ENCODE results near the gene B3GALNT2.

B3GALNT2 gene

GRCh38 chr1:235416662-235417049 lies 87.6 kb downstream of the B3GALNT2 start:
- H3K27ac ChIP-seq, result no peak overlapping the region
- CTCF ChIA-PET, result interaction anchor here (0.6 to 2.1 kb wide), 16 partner anchors 14 to 1111 kb away, joined by 3 to 8 read pairs (median 4); partner anchors contain the start of gene TBCE
- POLR2A ChIA-PET (ENCODE audit: low non-redundant PET), result no interaction called here
- no peak for TF ChIP-seq CTCF (conservative IDR thresholded peaks at IDR 0.05; ENCODE audit: low read depth)
- DNase-seq (ENCODE audit: low spot score), result peak; percentile 38

- DNase-seq (ENCODE audit: low spot score), result peak; percentile 62
- CTCF ChIA-PET, result interaction anchor here (0.6 to 2.1 kb wide), 13 partner anchors 19 to 929 kb away, joined by 3 to 8 read pairs (median 4); partner anchors contain the start of gene ARID4B
- no peak overlapping the region for H3K27ac ChIP-seq
- POLR2A ChIA-PET (ENCODE audit: low non-redundant PET), result interaction anchor here (0.6 to 1.1 kb wide), 3 partner anchors 18 to 255 kb away, joined by 3 to 7 read pairs (median 5); partner anchors contain the start of gene TBCE
- peak; percentile 81 for TF ChIP-seq CTCF (conservative IDR thresholded peaks at IDR 0.05; ENCODE audit: low read depth)
Measured at GRCh38 chr1:235415008-235415904, 89.0 kb downstream of the B3GALNT2 start.

GRCh38 chr1:235411489-235412486 lies 92.5 kb downstream of the B3GALNT2 start:
- ChIA-PET POLR2A (ENCODE audit: low non-redundant PET) (no interaction called here), CTCF (interaction anchor here (0.6 kb wide), 1 partner anchor 251 kb away, joined by 3 read pairs; the partner anchor contains the start of gene RBM34)
- no peak overlapping the region for H3K27ac ChIP-seq
- TF ChIP-seq CTCF (conservative IDR thresholded peaks at IDR 0.05; ENCODE audit: low read depth), result no peak
- no peak for DNase-seq (ENCODE audit: low spot score)

GRCh38 chr1:235410467-235410866 lies 93.8 kb downstream of the B3GALNT2 start:
- H3K27ac ChIP-seq, result no peak overlapping the region
- DNase-seq (ENCODE audit: low spot score), result no peak
- no peak for TF ChIP-seq CTCF (conservative IDR thresholded peaks at IDR 0.05; ENCODE audit: low read depth)
- POLR2A ChIA-PET (ENCODE audit: low non-redundant PET), result no interaction called here
- CTCF ChIA-PET, result interaction anchor here (0.6 kb wide), 1 partner anchor 44 kb away, joined by 3 read pairs; no protein-coding TSS in a partner anchor

- ChIA-PET POLR2A (ENCODE audit: low non-redundant PET) (no interaction called here), CTCF (interaction anchor here (0.6 kb wide), 1 partner anchor 151 kb away, joined by 6 read pairs; no protein-coding TSS in a partner anchor)
- no peak for DNase-seq (ENCODE audit: low spot score)
- no peak for TF ChIP-seq CTCF (conservative IDR thresholded peaks at IDR 0.05; ENCODE audit: low read depth)
- H3K27ac ChIP-seq, result no peak overlapping the region
Measured at GRCh38 chr1:235409042-235409820, 95.0 kb downstream of the B3GALNT2 start.
